ENCODE data around the gene FAM180B.

FAM180B gene

GRCh38 chr11:47570651-47571356 lies 15.7 kb upstream of the FAM180B start:
- DNase-seq = no peak

GRCh38 chr11:47571357-47571729 lies 15.1 kb upstream of the FAM180B start:
- DNase-seq = no peak

- DNase-seq = no peak
Observed at GRCh38 chr11:47571895-47572294, 14.6 kb upstream of the FAM180B start.

GRCh38 chr11:47572715-47573255 lies 13.7 kb upstream of the FAM180B start:
- no peak for DNase-seq

GRCh38 chr11:47573321-47573720 lies 13.2 kb upstream of the FAM180B start:
- no peak for DNase-seq

- no peak for DNase-seq
Observed at GRCh38 chr11:47577460-47578041, 8.9 kb upstream of the FAM180B start.

- peak; percentile 82 to 92 for DNase-seq
Observed at GRCh38 chr11:47578524-47579494, 7.7 kb upstream of the FAM180B start, which contains the start of the genes KBTBD4 and NDUFS3. TSS of gene KBTBD4 (minus strand) at chr11:47578970. CDS start at chr11:47578951, 19 bp downstream. TSS of gene NDUFS3 (plus strand) at chr11:47579074. CDS start at chr11:47579092, 18 bp downstream.

GRCh38 chr11:47583844-47584243 lies 2.6 kb upstream of the FAM180B start:
- no peak for DNase-seq

- DNase-seq = no peak
Observed at GRCh38 chr11:47587039-47587716, 700 bp downstream of the FAM180B start.

GRCh38 chr11:47587723-47588326 lies 1.3 kb downstream of the FAM180B start:
- DNase-seq = peak in 1 of 2 donors; percentile 33

GRCh38 chr11:47589118-47589517 lies 2.6 kb downstream of the FAM180B start:
- DNase-seq = no peak

GRCh38 chr11:47589584-47589976 lies 3.1 kb downstream of the FAM180B start:
- DNase-seq = no peak

GRCh38 chr11:47589977-47590861 lies 3.7 kb downstream of the FAM180B start:
- no peak for DNase-seq

GRCh38 chr11:47591764-47592163 lies 5.3 kb downstream of the FAM180B start:
- DNase-seq = no peak

GRCh38 chr11:47592251-47592650 lies 5.8 kb downstream of the FAM180B start:
- no peak for DNase-seq

- DNase-seq = no peak
Observed at GRCh38 chr11:47592970-47593369, 6.5 kb downstream of the FAM180B start.

- DNase-seq = no peak
Observed at GRCh38 chr11:47593492-47593933, 7.0 kb downstream of the FAM180B start.

- no peak for DNase-seq
Observed at GRCh38 chr11:47593934-47594855, 7.7 kb downstream of the FAM180B start, which contains the start of gene C1QTNF4. TSS of gene C1QTNF4 (minus strand) at chr11:47594411. CDS start at chr11:47590810, 3,601 bp downstream.

GRCh38 chr11:47595029-47595428 lies 8.6 kb downstream of the FAM180B start:
- DNase-seq = no peak

GRCh38 chr11:47595967-47596366 lies 9.5 kb downstream of the FAM180B start:
- DNase-seq = no peak
